ENCODE measurements around the gene VGLL1. TPM values are rescaled to one million over a fixed set of nuclear protein-coding genes. Genes with fewer than 3 reads are reported as not detected.
A peak's percentile ranks its signal among the peaks of the same experiment; 100 is the strongest.

The VGLL1 gene
- total and polyA plus RNA-seq, 2 donors from 2014 or later = 2.2 to 5.5 TPM

DNA sequence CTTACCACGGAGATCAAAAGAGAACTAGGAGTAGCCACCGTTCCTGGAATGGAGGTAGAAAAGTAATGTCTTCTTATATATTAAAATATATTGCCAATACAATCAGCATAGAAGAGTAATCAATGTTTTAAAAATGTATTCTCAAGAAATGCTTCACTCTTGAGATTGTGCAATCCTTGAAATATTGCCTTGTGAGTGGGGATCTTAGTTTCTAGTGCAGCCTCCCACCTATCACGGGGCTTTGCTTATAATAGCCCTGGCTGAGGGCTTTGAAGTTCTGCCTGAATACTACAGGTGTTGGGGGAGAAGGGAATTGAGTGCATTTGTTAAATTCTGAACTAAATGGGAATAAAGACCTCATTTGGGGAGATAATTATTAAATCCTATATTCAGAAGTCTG is 55.5 kb downstream of the VGLL1 start:
- no peaks in the 10 kb centered on the region for H3K9me3 ChIP-seq (ENCODE audit: control insufficient read depth in 2 of 3, insufficient read depth in 1 of 3, low read length in 3 of 3)
- H3K4me3 ChIP-seq (ENCODE audit: low read length in 3 of 3) = no peak overlapping the region
- no peaks in the 10 kb centered on the region for H3K36me3 ChIP-seq (ENCODE audit: control insufficient read depth in 2 of 3, insufficient read depth in 3 of 3, low read length in 3 of 3)
- H3K27me3 ChIP-seq (ENCODE audit: control insufficient read depth, insufficient read depth, low read length) = peaks cover 5% of the 10 kb centered on the region
- intact Hi-C loops (cut with DNase I) = no loop called here
- no peak overlapping the region for H3K27ac ChIP-seq (ENCODE audit: low read depth in 2 of 2, low read length in 2 of 2)
- DNase-seq = no peak
- no peak overlapping the region for H3K9ac ChIP-seq (ENCODE audit: low read length in 3 of 3)
- no peak for FAIRE-seq
- TF ChIP-seq, protein P1, sequence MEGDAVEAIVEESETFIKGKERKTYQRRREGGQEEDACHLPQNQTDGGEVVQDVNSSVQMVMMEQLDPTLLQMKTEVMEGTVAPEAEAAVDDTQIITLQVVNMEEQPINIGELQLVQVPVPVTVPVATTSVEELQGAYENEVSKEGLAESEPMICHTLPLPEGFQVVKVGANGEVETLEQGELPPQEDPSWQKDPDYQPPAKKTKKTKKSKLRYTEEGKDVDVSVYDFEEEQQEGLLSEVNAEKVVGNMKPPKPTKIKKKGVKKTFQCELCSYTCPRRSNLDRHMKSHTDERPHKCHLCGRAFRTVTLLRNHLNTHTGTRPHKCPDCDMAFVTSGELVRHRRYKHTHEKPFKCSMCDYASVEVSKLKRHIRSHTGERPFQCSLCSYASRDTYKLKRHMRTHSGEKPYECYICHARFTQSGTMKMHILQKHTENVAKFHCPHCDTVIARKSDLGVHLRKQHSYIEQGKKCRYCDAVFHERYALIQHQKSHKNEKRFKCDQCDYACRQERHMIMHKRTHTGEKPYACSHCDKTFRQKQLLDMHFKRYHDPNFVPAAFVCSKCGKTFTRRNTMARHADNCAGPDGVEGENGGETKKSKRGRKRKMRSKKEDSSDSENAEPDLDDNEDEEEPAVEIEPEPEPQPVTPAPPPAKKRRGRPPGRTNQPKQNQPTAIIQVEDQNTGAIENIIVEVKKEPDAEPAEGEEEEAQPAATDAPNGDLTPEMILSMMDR (IDR thresholded peaks at IDR 0.05; ENCODE audit: borderline replicate concordance, extremely low read depth, insufficient read depth) = no peak
- no peaks in the 10 kb centered on the region for H3K4me1 ChIP-seq (ENCODE audit: control insufficient read depth in 2 of 3, insufficient read depth in 2 of 3, low read depth in 1 of 3, low read length in 3 of 3)

DNA sequence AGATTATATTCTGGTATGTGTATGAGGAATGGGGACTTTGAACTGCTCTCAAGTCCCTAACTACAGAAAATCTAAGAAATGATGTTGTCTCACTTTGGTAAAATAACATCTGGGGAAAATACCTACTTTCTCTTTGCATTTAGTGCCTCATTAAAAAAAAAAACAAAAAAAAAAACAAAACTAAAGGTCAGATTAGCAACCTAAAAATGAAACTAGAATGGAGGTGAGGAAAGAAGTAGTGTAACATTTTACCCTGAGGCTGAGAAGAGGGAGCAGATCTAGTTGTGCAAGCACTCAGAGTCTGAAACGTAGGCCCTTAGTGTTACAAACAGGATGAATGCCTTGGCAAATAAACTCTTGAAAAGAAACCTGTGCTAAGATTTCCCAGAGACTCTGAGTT is 56.0 kb downstream of the VGLL1 start:
- Histone ChIP-seq H3K36me3 (ENCODE audit: control insufficient read depth in 2 of 3, insufficient read depth in 3 of 3, low read length in 3 of 3) (no peaks in the 10 kb centered on the region), H3K9ac (ENCODE audit: low read length in 3 of 3) (no peak overlapping the region), H3K9me3 (ENCODE audit: control insufficient read depth in 2 of 3, insufficient read depth in 1 of 3, low read length in 3 of 3) (no peaks in the 10 kb centered on the region), H3K27ac (ENCODE audit: low read depth in 2 of 2, low read length in 2 of 2) (no peak overlapping the region), H3K4me1 (ENCODE audit: control insufficient read depth in 2 of 3, insufficient read depth in 2 of 3, low read depth in 1 of 3, low read length in 3 of 3) (no peaks in the 10 kb centered on the region), H3K27me3 (ENCODE audit: control insufficient read depth, insufficient read depth, low read length) (peaks cover 5% of the 10 kb centered on the region), H3K4me3 (ENCODE audit: low read length in 3 of 3) (no peak overlapping the region)
- TF ChIP-seq, protein P1 (IDR thresholded peaks at IDR 0.05; ENCODE audit: borderline replicate concordance, extremely low read depth, insufficient read depth) = no peak
- DNase-seq (no peak), FAIRE-seq (peak; percentile 8)
- intact Hi-C loops (cut with DNase I) = no loop called here

GRCh38 chrX:136589966-136590365 is 58.0 kb downstream of the VGLL1 start:
- no peak for FAIRE-seq

More at GRCh38 chrX:136589966-136590365, 58.0 kb downstream of the VGLL1 start:
- intact Hi-C loops (cut with DNase I) = no loop called here
- DNase-seq = no peak
- Histone ChIP-seq H3K36me3 (ENCODE audit: control insufficient read depth in 2 of 3, insufficient read depth in 3 of 3, low read length in 3 of 3) (no peaks in the 10 kb centered on the region), H3K9ac (ENCODE audit: low read length in 3 of 3) (no peak overlapping the region), H3K27ac (ENCODE audit: low read depth in 2 of 2, low read length in 2 of 2) (no peak overlapping the region), H3K27me3 (ENCODE audit: control insufficient read depth, insufficient read depth, low read length) (peaks cover 3% of the 10 kb centered on the region), H3K4me1 (ENCODE audit: control insufficient read depth in 2 of 3, insufficient read depth in 2 of 3, low read depth in 1 of 3, low read length in 3 of 3) (no peaks in the 10 kb centered on the region), H3K4me3 (ENCODE audit: low read length in 3 of 3) (no peak overlapping the region), H3K9me3 (ENCODE audit: control insufficient read depth in 2 of 3, insufficient read depth in 1 of 3, low read length in 3 of 3) (no peaks in the 10 kb centered on the region)
- TF ChIP-seq, protein P1 (IDR thresholded peaks at IDR 0.05; ENCODE audit: borderline replicate concordance, extremely low read depth, insufficient read depth) = no peak
